ENCODE data around the gene LRRC41. TPM values are rescaled to one million over a fixed set of nuclear protein-coding genes. Genes with fewer than 3 reads are reported as not detected.

Gene LRRC41
- total RNA-seq, 2 experiments from 2014 or later = 36.8 to 48.8 TPM

DNA sequence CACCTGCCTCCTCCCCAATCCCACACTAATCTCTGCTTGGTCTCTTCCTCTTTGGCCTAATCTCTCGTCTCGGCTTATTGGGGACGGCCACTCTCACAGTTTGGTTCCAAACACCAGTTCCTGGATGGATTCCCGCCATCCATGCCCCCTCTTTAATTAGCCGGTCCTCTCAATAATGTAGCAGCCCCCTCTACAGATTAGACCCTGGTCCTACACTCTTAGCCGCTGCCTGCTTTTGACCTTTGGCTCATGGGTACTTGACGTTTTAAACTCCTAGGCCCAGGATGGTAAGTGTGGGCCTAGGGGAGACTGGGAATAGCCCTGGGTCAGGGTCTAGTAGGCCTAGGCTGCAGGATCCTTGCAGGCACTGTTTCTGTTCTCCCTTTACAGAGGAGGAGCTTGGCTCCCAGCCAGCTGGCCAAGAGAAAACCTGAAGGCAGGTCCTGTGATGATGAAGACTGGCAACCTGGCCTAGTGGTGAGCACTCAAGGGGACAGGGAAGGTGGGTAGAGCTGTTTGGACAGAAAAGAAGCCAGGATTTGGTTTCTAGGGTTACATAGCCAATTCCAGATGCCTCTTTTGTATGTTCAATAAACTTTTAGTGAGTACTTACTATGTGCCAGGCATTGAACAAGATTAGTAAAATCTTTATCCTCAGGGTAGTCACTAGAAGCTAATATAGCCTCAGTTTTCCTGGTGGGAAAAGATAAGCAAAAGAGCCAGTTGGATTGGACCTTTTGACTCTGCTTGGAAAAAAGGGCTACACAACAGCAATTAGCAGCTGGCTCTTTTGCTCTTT, 55.1 kb downstream of the LRRC41 start:
- peak overlapping the region; percentile 98 for H3K4me2 ChIP-seq (ENCODE audit: low read length)
- POLR2A ChIA-PET = interaction anchor here (0.6 to 1.2 kb wide), 4 partner anchors 16 to 46 kb away, joined by 3 to 5 read pairs (median 3); no protein-coding TSS in a partner anchor
- H3K27ac ChIP-seq (ENCODE audit: low read depth, low read length, poor library complexity, severe bottlenecking) = peak overlapping the region; percentile 71
- H3K79me2 ChIP-seq (ENCODE audit: insufficient read depth, low read depth, low read length) = peaks cover 29% of the 10 kb centered on the region
- H4K20me1 ChIP-seq (ENCODE audit: insufficient read depth, low read length) = peaks cover 13% of the 10 kb centered on the region
- H3K4me1 ChIP-seq (ENCODE audit: insufficient read depth, low read length, poor library complexity, severe bottlenecking) = peaks cover 32% of the 10 kb centered on the region
- DNase-seq (ENCODE audit: low spot score) = peak; percentile 73
- no peaks in the 10 kb centered on the region for H3K9me2 ChIP-seq (ENCODE audit: insufficient read depth, low read length)
- CTCF ChIA-PET (ENCODE audit: unreplicated experiment) = interaction anchor here (0.5 kb wide), 1 partner anchor 300 kb away, joined by 3 read pairs; no protein-coding TSS in a partner anchor
- H3K36me3 ChIP-seq (ENCODE audit: insufficient read depth, low read length) = peaks cover 45% of the 10 kb centered on the region
- TF ChIP-seq EZH2phosphoT487 (IDR thresholded peaks at IDR 0.05; ENCODE audit: borderline replicate concordance, low read depth, low read length) (no peak), CTCF (conservative IDR thresholded peaks at IDR 0.05; ENCODE audit: low read length) (peak; percentile 78)
- peak overlapping the region; percentile 86 for H3K4me3 ChIP-seq (ENCODE audit: low read depth, low read length, poor library complexity, severe bottlenecking)
- intact Hi-C loops (cut with micrococcal nuclease; ENCODE audit: unreplicated experiment) = loop anchor here (5.0 kb wide), 2 partner anchors 84 to 561 kb away; partner anchors contain the start of genes GPBP1L1 and TMEM69
- TSS peak; percentile 83 for BruUV-seq (replicated peaks)
- no peak overlapping the region for H2AFZ ChIP-seq (ENCODE audit: low read length)
- H3K9me3 ChIP-seq (ENCODE audit: low read length) = no peaks in the 10 kb centered on the region

GRCh38 chr1:46247436-46248121, 55.8 kb downstream of the LRRC41 start, which contains the start of gene RAD54L:
Gene RAD54L (plus strand): TSS chr1:46247763. CDS start chr1:46248406, 643 bp downstream.
- H3K27ac ChIP-seq (ENCODE audit: low read depth, low read length, poor library complexity, severe bottlenecking) = peak within 1 kb of the TSS; percentile 71
- intact Hi-C loops (cut with micrococcal nuclease; ENCODE audit: unreplicated experiment) = loop anchor here (1.0 to 5.0 kb wide), 4 partner anchors 56 to 560 kb away; partner anchors contain the start of genes GPBP1L1, LRRC41, NSUN4 and TMEM69
- ChIA-PET CTCF (ENCODE audit: unreplicated experiment) (interaction anchor here (0.6 to 1.5 kb wide), 5 partner anchors 9 to 337 kb away, joined by 3 to 10 read pairs (median 3); no protein-coding TSS in a partner anchor), POLR2A (interaction anchor here (0.6 to 2.0 kb wide), 22 partner anchors 8 to 1588 kb away, joined by 3 to 18 read pairs (median 4); partner anchors contain the start of genes LRRC41, POMGNT1 and UQCRH)
- peaks cover 38% of the 10 kb centered on the region for H3K36me3 ChIP-seq (ENCODE audit: insufficient read depth, low read length)
- peaks cover 32% of the 10 kb centered on the region for H3K4me1 ChIP-seq (ENCODE audit: insufficient read depth, low read length, poor library complexity, severe bottlenecking)
- peak within 1 kb of the TSS; percentile 98 for H3K4me2 ChIP-seq (ENCODE audit: low read length)
- no peak for TF ChIP-seq EZH2phosphoT487 (IDR thresholded peaks at IDR 0.05; ENCODE audit: borderline replicate concordance, low read depth, low read length)
- TF ChIP-seq CTCF (conservative IDR thresholded peaks at IDR 0.05; ENCODE audit: low read length) = no peak
- H3K9me2 ChIP-seq (ENCODE audit: insufficient read depth, low read length) = no peaks in the 10 kb centered on the region
- no peaks in the 10 kb centered on the region for H3K9me3 ChIP-seq (ENCODE audit: low read length)
- H4K20me1 ChIP-seq (ENCODE audit: insufficient read depth, low read length) = peaks cover 13% of the 10 kb centered on the region
- peak within 1 kb of the TSS; percentile 86 for H3K4me3 ChIP-seq (ENCODE audit: low read depth, low read length, poor library complexity, severe bottlenecking)
- H2AFZ ChIP-seq (ENCODE audit: low read length) = peak within 1 kb of the TSS; percentile 92
- peaks cover 29% of the 10 kb centered on the region for H3K79me2 ChIP-seq (ENCODE audit: insufficient read depth, low read depth, low read length)
- DNase-seq (ENCODE audit: low spot score) = peak; percentile 100
- BruUV-seq (replicated peaks) = no TSS peak

Measured in OCI-LY7 (cell line).